Activated gamma-delta T cell treated with anti-CD3 and anti-CD28 coated beads, Interleukin-2, amount 50 U/mL, for 16 hours (primary cell): ENCODE data around the gene C4orf33.

Source experiments
- DNase-seq: peaks from one replicate; pipeline ENCODE4 v3.0.0-alpha.2; 2020; ENCODE audit warnings: low read depth

Gene C4orf33

DNA sequence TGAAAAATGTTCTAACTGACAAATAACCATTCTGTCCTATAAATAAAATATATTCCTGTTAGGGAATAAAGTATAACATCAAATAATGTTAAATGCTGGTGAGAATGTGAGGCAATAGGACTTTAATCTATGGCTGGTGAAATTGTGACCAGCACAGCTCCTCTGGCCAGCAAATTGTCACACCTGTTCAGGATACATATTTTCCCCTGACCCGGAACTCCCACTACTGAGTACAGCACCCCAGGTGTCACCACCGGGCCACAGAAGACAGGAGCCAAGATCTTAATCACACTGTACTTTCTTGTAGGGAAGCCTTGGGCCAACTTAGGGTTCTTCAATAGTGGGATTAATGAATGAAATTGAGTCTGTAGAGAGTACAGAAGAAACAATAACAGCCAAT lies 33.2 kb downstream of the C4orf33 start:
- no peak for DNase-seq

- no peak for DNase-seq
Observed at GRCh38 chr4:129131343-129131742, 35.4 kb downstream of the C4orf33 start.

DNA sequence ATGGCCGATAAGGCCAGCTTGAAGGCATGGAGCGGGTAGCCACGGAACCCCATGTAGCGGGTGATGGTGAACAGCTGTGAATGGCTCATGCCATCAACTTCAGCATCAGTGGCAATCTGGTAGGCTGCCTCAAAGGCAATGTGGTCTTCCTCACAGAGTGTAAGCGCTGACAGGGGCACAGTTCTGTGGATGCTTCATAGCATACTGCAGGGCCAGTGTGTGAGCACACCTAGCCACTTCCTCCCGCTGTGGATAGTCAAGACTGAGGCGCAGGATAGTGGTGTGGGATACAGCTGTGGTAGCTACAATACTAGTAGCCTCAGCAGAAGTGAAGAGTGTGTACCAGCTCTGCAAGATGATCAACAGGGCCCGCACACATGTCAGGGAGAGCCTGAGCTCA lies 40.5 kb downstream of the C4orf33 start:
- no peak for DNase-seq

- no peak for DNase-seq
Observed at GRCh38 chr4:129138810-129139496, 43.0 kb downstream of the C4orf33 start.

DNA sequence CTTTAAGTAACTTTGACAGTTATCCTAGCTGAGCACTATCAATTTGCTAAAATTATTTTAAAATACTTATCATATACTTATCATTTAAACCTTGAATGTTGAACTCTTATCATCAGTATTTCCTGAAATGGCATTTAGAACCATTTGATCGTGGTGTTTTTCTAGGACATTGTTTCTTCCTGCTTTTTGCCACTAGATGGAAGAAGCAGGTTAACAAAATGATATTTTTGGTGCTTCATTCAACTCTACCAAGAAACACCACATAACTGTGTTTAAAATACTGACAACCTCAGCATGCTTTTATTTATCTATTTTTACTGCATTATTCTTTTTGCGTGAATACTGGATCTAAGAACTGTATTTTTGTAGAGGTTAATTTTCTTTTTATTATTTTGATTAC lies 44.6 kb downstream of the C4orf33 start:
- no peak for DNase-seq

DNA sequence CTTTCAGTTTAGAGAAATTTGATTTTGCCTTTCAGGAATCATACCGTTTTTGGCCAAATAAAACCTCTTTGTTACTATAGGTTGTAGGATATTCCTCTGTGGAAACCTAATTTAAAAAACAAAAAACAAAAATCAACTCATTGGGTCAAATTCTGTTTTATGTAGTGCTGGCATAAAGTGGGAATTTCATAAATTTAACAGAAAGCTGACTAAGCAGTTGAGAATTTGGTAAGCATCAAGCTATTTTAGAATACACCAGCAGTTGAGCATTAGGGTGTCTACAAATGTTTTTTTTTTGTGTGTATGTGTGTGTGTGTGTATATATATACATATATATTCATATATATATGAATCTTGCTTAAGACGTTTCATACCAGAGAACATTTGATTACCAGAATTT lies 47.4 kb downstream of the C4orf33 start:
- DNase-seq, result no peak

GRCh38 chr4:129144755-129145206 lies 48.8 kb downstream of the C4orf33 start:
- DNase-seq, result no peak

DNA sequence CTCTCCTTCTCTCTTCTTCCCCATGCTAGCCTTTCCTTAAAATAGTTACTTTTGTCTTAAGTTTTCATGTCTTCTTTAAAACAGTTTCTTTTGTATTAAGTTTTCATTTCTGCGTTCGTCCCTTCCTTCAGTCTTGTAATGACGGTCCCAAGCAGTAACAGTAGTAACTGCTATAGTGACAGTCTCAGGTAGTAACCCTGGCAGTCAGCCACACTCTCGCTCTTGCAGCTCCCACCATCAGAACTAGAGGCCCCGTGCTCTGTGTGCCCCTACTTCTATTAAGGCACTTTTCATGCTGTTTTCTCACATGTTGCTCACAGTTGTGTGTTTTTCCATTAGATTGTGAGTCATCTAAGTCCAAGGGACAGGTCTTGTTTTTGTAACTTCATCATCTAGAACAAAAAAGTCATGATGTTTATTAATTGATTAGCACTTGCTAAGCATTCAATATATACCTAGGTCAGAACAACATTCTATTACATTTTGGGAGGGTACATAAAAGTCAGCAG lies 49.3 kb downstream of the C4orf33 start:
- no peak for DNase-seq

DNA sequence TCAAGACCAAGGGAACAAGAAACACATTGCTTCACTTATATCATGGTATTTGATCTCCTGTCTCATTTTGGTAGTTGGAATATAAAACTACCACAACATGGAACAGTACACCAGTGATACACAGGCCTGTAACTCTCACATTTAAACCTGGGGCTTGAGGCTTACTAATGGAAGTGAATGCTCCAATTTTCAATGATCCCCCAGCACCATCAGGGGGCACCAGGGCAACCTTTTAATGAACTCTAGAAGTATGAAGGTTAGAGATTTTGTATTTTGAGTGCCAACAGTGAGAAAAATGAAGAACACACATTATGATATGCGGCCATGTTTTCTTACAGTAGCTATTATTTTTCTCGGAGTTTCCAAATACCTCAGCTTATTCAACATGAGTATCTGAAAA lies 50.7 kb downstream of the C4orf33 start:
- no peak for DNase-seq

- DNase-seq, result no peak
Observed at GRCh38 chr4:129148892-129149291, 52.9 kb downstream of the C4orf33 start.

DNA sequence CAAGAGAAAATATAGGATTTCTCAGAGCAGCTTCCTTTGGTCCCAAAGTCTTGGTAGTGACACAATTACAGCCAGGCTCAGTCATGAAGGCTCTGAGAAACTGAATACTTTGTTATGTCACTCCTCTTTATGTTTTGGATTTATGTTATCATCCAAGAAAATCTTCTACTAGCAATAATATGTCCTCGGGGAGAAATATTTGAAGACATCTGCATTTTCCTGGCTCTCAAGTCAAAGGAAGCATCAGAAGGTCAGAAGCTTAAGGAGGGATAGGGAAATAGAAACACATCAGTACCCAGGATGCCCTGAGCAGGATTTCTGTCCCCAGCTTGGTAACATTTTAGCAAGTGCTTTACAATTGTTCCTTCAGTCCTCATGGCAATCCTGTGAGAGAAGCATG lies 54.0 kb downstream of the C4orf33 start:
- DNase-seq, result no peak

DNA sequence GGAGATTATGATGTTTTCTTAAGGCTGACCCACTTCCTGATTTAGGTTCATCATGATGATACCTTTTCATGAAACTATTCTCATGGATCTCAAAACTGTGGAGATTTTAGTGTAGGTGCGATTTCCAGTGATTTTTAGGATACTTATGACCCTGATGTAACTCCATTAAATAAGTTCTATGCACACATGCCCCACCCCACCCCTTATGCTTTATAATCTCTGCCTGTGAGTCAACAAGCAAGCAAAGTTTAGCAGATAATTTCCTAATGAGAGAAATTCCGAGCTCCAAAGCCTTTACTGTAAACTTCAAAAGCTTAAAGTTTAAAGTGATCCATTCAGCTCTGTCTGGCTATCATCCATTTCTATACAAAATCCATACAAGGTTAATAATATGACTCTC lies 56.4 kb downstream of the C4orf33 start:
- DNase-seq, result no peak

- DNase-seq, result no peak
Observed at GRCh38 chr4:129153700-129154099, 57.7 kb downstream of the C4orf33 start.

DNA sequence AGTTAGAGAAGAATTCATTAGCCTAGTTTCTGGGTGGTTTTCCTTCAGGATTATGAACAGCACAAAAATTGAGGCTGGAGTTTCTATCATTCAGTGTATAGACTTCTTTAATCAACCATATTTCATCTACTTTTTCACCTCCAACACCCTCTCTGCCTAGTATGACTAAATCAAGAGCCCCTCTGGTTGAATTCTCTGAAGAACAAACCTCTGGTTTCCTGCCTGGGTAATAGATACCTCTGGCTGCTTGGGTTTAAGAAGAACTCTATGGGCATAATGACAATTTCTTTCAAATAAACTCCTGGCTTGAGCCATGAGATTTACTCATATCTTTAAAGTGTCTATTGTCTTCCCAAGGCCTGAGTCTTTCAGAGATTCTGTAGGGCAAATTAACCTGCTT lies 66.5 kb downstream of the C4orf33 start:
- no peak for DNase-seq

DNA sequence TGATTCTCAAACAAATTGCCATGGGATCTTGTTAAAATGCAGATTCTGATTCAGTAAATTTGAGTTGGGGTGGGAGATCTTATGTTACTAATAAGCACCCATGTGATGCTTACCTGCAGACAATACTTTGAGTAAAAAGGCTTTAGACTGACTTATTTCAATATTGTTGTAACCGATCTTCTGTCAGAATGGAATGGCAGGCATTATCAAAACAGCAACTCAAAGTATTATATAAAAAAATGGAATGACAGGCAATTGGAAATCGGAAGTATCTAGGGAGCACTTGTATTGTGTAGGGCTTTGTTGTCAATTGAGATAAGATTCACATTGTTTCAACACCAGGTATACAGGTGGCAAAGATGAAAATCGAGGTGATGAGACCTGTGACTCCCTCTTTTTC lies 67.5 kb downstream of the C4orf33 start:
- no peak for DNase-seq

GRCh38 chr4:129164243-129164642 lies 68.3 kb downstream of the C4orf33 start:
- no peak for DNase-seq
